HL-60/S4 (cell line): Measurements from ENCODE around the gene MROH2A.
"Not testable (repeated sequence)": the region's sequence is repeated elsewhere in the genome, so short reads cannot be mapped to it uniquely, and the experiment has no call there.

Experiments used
- in situ Hi-C: fragments of 300-500 bp; cut with MboI; formaldehyde crosslinking; loops from 2 replicates; pipeline ENCODE4 v1.14.3; 2022; ENCODE audit warnings: low sequenced_read_pairs

Gene MROH2A

GRCh38 chr2:233852056-233852455 lies 73.9 kb downstream of the MROH2A start:
- in situ Hi-C loops: no loop called here

DNA sequence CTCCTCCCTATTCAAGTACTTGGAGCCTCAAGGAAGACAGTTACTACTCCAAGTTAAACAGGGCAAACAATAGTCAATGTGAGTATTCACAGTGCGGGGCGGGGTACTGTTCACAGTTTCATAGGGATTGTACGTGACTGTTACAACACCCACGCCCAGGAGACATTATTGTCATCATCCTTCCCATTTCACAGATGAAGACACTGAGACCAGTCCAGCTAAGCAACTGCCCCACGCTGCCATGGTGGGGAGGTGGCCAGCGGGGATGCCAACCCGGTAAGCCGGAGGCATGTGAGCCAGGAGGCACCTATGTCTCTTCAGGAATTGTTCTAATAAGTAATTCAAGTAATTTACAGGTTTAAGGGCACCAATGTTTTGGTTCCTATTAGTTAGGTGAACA lies 75.2 kb downstream of the MROH2A start:
- in situ Hi-C loops: no loop called here

- in situ Hi-C loops: no loop called here
Observed at GRCh38 chr2:233853883-233854240, 75.7 kb downstream of the MROH2A start.

GRCh38 chr2:233854241-233854981 lies 76.3 kb downstream of the MROH2A start, which contains the start of gene HJURP:
Gene HJURP, minus strand, starts transcription at chr2:233854535. Its CDS starts 35 bp downstream, at chr2:233854500.
- in situ Hi-C loops: no loop called here

GRCh38 chr2:233855345-233855744 lies 77.2 kb downstream of the MROH2A start:
- in situ Hi-C loops: no loop called here

DNA sequence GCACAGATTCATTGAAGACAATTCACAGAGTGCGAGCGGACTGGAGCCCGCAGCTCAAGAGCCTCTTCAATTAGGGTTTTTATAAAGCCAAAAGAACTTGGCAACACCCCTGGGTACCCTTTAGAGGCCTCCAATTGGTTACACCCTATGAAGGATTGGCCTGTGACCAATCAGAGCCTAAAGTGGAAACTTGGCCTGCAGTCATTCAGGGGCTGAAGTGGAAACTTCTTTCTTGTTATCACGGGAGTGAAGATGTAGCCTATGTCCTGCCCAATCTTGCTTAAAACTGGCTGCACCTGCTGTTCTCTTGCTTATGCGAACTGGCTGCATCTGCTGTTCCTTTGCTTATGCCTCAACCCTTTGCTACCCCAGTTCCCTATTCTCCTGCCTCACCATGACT lies 78.1 kb downstream of the MROH2A start:
- in situ Hi-C loops: no loop called here

DNA sequence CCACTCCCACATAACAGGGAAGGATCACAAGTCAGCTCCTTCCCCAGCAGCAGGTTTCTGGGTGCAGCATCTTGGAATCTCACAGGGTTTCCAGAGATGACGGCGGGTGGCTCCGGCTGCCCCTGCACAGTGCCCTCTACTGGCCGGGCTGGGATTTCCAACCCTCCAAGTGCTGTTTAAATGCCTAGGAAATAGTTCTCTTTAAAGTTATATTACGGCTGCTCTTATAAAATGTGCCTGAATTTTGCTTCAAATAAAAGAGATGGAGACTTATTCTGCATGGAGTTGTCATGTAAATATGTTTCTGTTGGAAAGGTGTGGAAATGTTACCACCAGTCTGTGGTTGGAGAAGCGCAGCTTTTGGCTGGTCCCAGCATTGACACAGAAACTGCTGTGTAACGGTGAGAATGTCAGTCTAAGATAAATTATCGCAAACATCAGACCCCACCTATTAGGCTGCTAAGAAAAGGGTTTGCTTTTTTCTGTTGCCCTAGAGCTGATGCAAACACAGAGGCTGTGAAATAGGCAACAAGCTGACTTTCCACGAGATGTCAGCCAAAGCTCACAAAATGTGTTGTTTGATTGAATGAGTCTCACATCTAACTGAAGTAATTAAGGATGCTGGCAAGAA lies 79.5 kb downstream of the MROH2A start:
- in situ Hi-C loops: no loop called here

GRCh38 chr2:233858331-233858730 lies 80.2 kb downstream of the MROH2A start:
- in situ Hi-C loops: no loop called here

- in situ Hi-C loops: no loop called here
Observed at GRCh38 chr2:233862261-233862768, 84.2 kb downstream of the MROH2A start.

DNA sequence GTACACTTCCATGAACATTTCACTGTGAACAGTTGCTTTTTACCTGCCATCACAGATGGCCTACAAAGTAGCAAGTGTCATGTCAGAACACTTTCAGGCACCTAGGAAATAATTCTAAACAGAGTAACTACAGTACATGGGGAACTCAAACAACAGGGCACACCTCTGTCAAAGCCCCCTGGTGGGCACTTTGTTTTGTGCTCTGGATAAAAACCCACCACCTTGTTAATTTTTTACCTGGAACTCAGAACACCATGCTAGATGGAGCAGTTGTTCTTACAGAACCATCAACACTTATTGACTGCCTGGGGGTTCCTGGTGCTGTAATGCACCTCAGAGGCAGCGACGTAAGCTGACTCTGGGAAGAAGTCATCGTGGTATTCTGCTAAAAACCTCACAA lies 87.7 kb downstream of the MROH2A start:
- in situ Hi-C loops: no loop called here

DNA sequence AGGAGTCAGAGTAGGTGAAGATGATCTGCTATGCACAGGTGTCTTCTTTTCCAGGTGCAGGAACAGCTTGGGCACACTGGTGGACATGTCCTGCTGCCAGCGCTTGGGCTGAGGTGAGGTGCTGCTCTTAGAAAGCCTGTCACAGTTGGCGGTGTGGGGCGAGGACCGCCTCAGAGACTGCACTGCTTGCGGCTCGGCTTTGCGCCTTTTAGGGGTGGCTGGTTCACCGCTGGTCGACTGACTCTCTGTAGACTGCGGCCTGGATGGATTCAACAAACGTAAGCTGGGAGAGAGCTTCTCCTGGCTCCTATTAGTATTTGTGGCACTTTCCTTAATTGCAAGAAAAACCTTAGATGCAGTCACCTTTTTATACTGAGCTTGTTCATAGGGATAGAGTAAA lies 88.3 kb downstream of the MROH2A start:
- in situ Hi-C loops: no loop called here

- in situ Hi-C loops: no loop called here
Observed at GRCh38 chr2:233867993-233868532, 89.9 kb downstream of the MROH2A start, which contains the start of gene MSL3B. Gene MSL3B, minus strand, starts transcription at chr2:233868386.

GRCh38 chr2:233871432-233871831 lies 93.3 kb downstream of the MROH2A start:
- in situ Hi-C loops: no loop called here

DNA sequence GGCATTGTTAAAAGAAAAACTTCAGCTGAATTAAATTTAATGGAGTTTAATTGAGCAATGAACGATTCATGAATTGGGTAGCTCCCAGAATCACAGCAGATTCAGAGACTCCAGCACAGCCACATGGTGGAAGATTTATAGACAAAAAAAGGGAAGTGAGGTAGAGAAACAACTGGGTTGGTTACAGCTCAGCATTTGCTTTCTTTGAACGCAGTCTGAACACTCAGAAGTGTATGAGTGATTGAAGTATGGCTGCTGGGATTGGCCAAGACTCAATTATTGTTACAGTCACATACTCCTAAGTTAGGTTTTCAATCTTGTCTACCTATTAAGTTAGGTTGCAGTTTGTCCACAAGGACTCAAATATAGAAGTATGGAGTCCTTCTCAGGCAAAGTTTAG lies 94.0 kb downstream of the MROH2A start:
- in situ Hi-C loops: not testable (repeated sequence)

DNA sequence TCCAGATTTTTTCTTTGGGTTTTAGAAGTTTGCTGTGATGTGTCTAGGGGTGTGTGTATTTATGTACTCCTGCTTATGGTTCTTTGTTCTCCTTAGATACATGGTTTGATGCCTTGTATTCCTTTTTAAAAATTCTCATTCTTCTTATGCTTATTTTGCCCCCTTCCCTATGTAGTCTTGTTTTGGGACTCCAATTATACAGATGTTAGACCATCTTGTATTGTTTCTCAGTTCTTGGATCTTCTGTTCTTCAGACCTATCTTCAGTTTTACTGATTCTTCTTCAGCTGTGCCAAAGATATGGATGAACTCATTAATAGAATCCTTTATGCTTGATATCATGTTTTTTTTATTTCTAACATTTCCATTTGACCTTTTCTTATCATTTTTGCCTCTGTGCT lies 104.2 kb downstream of the MROH2A start:
- in situ Hi-C loops: no loop called here
